HG02884 (cell line): ENCODE measurements around the gene ZSCAN5B.
"Not testable (repeated sequence)": the region's sequence is repeated elsewhere in the genome, so short reads cannot be mapped to it uniquely, and the experiment has no call there.

Source experiments
- ATAC-seq: cut with Tn5 transposase; IDR thresholded peaks from one replicate; pipeline ENCODE4 v1.9.1; 2021; ENCODE audit warnings: mild to moderate bottlenecking, moderate library complexity; ENCODE audit not compliant: unreplicated experiment

The ZSCAN5B gene

GRCh38 chr19:56176881-56177280 is 20.7 kb downstream of the ZSCAN5B start:
- no peak for ATAC-seq

DNA sequence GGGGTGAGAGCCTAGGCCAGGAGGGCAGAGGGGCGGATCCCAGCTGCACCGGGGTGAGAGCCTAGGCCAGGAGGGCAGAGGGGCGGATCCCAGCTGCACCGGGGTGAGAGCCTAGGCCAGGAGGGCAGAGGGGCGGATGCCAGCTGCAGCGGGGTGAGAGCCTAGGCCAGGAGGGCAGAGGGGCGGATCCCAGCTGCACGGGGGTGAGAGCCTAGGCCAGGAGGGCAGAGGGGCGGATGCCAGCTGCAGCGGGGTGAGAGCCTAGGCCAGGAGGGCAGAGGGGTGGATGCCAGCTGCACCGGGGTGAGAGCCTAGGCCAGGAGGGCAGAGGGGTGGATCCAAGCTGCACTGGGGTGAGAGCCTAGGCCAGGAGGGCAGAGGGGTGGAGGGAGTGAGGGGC is 21.3 kb downstream of the ZSCAN5B start:
- ATAC-seq, result not testable (repeated sequence)

DNA sequence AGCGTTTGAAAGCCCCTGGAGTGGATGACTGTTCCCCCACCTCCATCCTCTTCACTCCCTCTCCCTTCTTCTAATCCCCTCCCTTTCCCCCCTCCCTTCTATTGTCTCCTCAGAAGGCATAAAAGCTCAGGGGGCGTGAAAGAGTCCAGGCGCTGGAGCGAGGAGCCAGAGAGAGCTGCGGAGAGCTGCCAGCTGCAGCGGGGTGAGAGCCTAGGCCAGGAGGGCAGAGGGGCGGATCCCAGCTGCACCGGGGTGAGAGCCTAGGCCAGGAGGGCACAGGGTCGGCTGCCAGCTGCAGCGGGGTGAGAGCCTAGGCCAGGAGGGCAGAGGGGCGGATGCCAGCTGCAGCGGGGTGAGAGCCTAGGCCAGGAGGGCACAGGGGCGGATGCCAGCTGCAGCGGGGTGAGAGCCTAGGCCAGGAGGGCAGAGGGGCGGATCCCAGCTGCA is 21.7 kb downstream of the ZSCAN5B start, which contains the start of gene GALP:
TSS of gene GALP (plus strand) at position 148 of the 447 bp plus-strand sequence. CDS start 1,101 bp downstream, outside the sequence.
- not testable (repeated sequence) for ATAC-seq

- ATAC-seq, result no peak
These were observed 23.0 kb downstream of the ZSCAN5B start for GRCh38 chr19:56174550-56174949.

DNA sequence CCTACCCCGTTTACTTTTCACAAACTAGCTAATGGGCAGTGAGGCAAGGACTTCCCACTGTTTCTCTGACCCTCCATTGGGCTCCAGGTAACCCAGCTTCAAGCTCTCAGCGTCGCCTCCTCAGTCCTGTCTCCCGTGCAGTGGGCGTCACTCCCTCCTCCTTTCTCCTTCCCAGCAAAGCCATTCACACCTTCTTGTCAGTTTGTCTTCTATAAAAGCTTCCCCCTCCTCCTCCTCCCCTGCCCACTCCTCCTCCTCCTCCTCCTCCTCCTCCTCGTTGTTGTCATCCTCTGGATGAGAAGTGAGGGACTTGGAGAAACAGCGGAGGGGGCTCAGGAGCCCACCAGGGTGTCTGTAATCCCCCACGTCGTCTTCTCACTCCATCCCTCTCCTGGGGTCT is 23.5 kb downstream of the ZSCAN5B start:
- ATAC-seq, result no peak

DNA sequence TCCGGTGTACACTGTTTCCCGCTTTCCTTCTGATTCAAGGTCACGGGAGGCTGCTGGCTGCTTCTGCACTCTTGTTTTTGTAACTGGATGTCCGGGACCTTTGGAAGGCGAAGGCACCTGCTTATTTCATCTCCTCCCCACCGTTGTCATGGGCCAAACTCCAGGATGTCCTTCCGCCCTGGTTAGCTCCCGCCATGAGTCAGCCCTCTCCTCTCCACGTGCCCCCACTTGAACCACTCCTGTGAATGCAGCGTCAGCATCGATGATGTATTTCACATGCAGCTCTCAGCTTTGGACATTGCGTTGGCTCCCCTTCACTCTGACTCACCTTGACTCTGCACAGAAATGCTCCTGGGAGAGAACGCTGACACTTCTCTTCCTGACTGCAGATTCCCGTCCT is 27.3 kb downstream of the ZSCAN5B start:
- no peak for ATAC-seq

- ATAC-seq, result no peak
These were observed 30.5 kb downstream of the ZSCAN5B start for GRCh38 chr19:56167064-56167578.

GRCh38 chr19:56163097-56163496 is 34.5 kb downstream of the ZSCAN5B start:
- no peak for ATAC-seq

GRCh38 chr19:56162258-56162657 is 35.3 kb downstream of the ZSCAN5B start:
- no peak for ATAC-seq

- ATAC-seq, result no peak
These were observed 36.0 kb downstream of the ZSCAN5B start for GRCh38 chr19:56161534-56161933.

GRCh38 chr19:56159622-56160271 is 37.8 kb downstream of the ZSCAN5B start:
- ATAC-seq, result no peak

- ATAC-seq, result no peak
These were observed 38.5 kb downstream of the ZSCAN5B start for GRCh38 chr19:56159009-56159559.

GRCh38 chr19:56158170-56158757 is 39.3 kb downstream of the ZSCAN5B start:
- no peak for ATAC-seq

DNA sequence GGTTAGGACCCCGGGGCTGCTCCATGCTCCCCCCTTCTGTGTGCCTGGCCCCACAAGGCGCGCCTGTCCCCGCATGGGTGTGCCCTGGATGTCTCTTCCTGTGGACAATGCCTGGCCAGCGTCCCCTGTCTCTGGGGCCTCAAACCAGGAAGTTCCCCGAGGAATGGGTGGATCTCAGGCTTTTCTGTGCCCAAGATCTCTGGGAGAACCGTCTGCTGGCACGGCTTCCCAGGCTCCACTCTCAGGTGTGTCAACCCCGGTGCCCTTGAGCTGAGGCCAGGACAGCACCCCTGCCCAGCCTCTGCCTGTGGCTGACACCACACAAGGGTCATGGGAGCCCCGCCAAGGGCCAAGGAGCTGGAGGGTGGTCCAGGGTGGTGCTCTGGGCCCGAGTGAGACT is 40.8 kb downstream of the ZSCAN5B start:
- ATAC-seq, result no peak

GRCh38 chr19:56155124-56155687 is 42.4 kb downstream of the ZSCAN5B start:
- ATAC-seq, result no peak

DNA sequence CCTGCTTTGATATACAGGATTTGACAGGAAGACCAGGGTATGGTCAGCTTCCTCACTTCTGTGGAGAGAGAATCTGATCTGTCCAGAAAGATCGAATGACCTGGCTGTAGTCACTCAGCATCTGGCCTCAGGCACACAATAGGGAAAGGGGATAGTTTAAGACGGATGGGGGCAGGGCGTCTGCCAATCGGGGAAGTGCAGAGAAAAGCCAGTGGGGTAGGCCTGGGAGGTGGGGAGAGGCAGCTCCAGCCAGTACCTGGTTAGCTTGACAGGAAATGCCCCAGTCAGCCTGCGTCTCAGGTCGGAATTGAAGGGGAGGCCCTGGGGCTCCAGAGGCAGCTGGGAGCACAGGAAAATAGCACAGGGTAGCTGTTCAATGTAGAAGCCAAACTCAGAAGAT is 44.1 kb downstream of the ZSCAN5B start:
- no peak for ATAC-seq

GRCh38 chr19:56152644-56153043 is 44.9 kb downstream of the ZSCAN5B start:
- ATAC-seq, result no peak

DNA sequence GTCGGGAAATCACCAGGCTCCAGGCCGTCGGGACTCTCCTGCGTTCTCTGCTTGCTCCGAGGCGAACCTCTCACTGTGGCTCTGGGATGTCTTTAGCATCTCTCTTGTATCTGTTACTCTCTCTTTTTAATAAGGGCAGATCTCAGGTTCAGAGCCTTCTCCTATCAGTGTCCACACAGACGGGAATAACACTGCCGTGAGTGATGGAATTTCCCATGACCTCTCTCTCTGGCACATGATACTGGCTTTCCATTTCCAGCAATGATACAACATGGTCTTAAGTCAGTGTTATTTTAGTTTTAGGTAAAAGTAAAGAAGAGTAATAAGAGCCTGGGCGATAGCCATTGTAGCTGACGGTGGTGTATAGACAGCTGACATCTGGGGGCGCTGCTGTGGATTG is 47.2 kb downstream of the ZSCAN5B start:
- ATAC-seq, result no peak

- ATAC-seq, result no peak
These were observed 47.9 kb downstream of the ZSCAN5B start for GRCh38 chr19:56149656-56150038.

- ATAC-seq, result not testable (repeated sequence)
These were observed 48.5 kb downstream of the ZSCAN5B start for GRCh38 chr19:56148955-56149655.

DNA sequence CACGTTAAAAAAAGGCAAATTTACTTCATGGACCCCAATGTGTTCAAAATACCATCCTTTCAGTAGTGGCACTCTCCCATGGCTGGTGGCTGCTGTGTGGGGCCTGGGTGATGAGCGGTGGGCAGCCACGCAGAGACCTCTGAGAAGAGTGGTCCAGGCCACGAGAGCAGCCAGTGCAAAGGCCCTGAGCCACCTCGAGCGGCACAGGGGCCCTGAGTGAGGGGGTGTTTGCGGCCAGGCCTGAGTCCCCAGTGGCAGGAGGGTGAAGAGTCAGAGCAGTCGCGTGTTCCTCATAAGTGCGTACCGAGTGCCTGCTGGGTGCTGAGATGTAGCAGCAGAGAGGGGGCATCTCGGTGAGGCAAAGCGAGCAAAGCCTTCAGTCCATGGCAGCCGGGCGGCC is 49.5 kb downstream of the ZSCAN5B start:
- no peak for ATAC-seq
